SK-N-SH (cell line): ENCODE measurements around the gene TRMT112. TPM values are rescaled to one million over a fixed set of nuclear protein-coding genes. Genes with fewer than 3 reads are reported as not detected.

Experiments
- CTCF ChIA-PET: fragments of 300-600, 350-600 bp; formaldehyde crosslinking; extraction: SDS; loops from one replicate; lab custom pipeline; 2021; lab: Yijun Ruan, JAX
- POLR2A ChIA-PET: fragments of 350-600 bp; sonication (Branson Sonifier 250); formaldehyde crosslinking; extraction: SDS; loops from one replicate; lab custom pipeline; 2020; ENCODE audit warnings: antibody characterized with exemption, inconsistent platforms; lab: Yijun Ruan, JAX
- DNase-seq: peaks from one replicate; pipeline ENCODE4 v3.0.0; 2012
- H2AFZ ChIP-seq: fragments of 200-600 bp; sonication (generic); 2 replicates; pipeline ENCODE4 v1.8.1; 2016; ENCODE audit warnings: antibody characterized with exemption, mild to moderate bottlenecking, low read depth
- H3F3A ChIP-seq: fragments of 200-600 bp; sonication (generic); replicated peaks from 2 replicates; pipeline ENCODE3; 2016; ENCODE audit warnings: antibody characterized with exemption, mild to moderate bottlenecking; ENCODE audit not compliant: insufficient read depth
- H3K27ac ChIP-seq, 2 experiments: fragments of 200-500 bp in 1 of 2; fragments of 200-600 bp in 1 of 2; sonication (Bioruptor generic) in 1 of 2; sonication (generic), shearing (Covaris generic) in 1 of 2; 2 replicates each; pipeline versions ENCODE4 v1.5.1 to v1.6.1; 2014 to 2016; ENCODE audit warnings: low read depth in 2 of 2, inconsistent platforms in 1 of 2, low read length in 1 of 2, mild to moderate bottlenecking in 1 of 2, mixed read lengths in 1 of 2
- H3K27me3 ChIP-seq: fragments of 200-600 bp; sonication (generic), shearing (Covaris generic); 2 replicates; pipeline ENCODE4 v1.6.1; 2016; ENCODE audit warnings: mixed run types; ENCODE audit not compliant: insufficient read depth
- H3K36me3 ChIP-seq, 2 experiments: fragments of 200-500 bp in 1 of 2; fragments of 200-600 bp in 1 of 2; sonication (Bioruptor generic) in 1 of 2; sonication (generic) in 1 of 2; replicated peaks in 1 of 2; 2 replicates each; pipeline versions ENCODE3 to v1.5.1; 2014 to 2016; ENCODE audit warnings: low read length in 1 of 2, mild to moderate bottlenecking in 1 of 2; ENCODE audit not compliant: insufficient read depth in 2 of 2, control insufficient read depth in 1 of 2
- H3K4me1 ChIP-seq, 2 experiments: fragments of 200-500 bp in 1 of 2; fragments of 200-600 bp in 1 of 2; sonication (Bioruptor generic) in 1 of 2; sonication (generic), shearing (Covaris generic) in 1 of 2; 2 replicates each; pipeline versions ENCODE4 v1.5.1 to v1.6.1; 2014 to 2016; ENCODE audit warnings: low read depth in 1 of 2, low read length in 1 of 2, mixed run types in 1 of 2; ENCODE audit not compliant: insufficient read depth in 2 of 2, control insufficient read depth in 1 of 2
- H3K4me2 ChIP-seq: fragments of 200-600 bp; sonication (generic), shearing (Covaris generic); 2 replicates; pipeline ENCODE4 v1.6.1; 2017; ENCODE audit warnings: mixed run types
- H3K4me3 ChIP-seq, 2 experiments: fragments of 200-500 bp in 1 of 2; fragments of 200-600 bp in 1 of 2; sonication (Bioruptor generic) in 1 of 2; sonication (generic), shearing (Covaris generic) in 1 of 2; 2 replicates each; pipeline versions ENCODE4 v1.5.1 to v1.8.1; 2014 to 2016; ENCODE audit warnings: low read depth in 2 of 2, inconsistent platforms in 1 of 2, low read length in 1 of 2, mild to moderate bottlenecking in 1 of 2, mixed read lengths in 1 of 2, moderate library complexity in 1 of 2
- H3K79me2 ChIP-seq: fragments of 200-600 bp; sonication (generic); 2 replicates; pipeline ENCODE4 v1.8.1; 2017; ENCODE audit warnings: mild to moderate bottlenecking; ENCODE audit not compliant: insufficient read depth
- H3K9ac ChIP-seq: fragments of 200-600 bp; sonication (generic); 2 replicates; pipeline ENCODE4 v1.6.1; 2017; ENCODE audit warnings: mixed run types
- H3K9me2 ChIP-seq: fragments of 200-600 bp; sonication (generic); 2 replicates; pipeline ENCODE4 v1.6.1; 2017; ENCODE audit warnings: mixed run types
- H3K9me3 ChIP-seq: fragments of 200-600 bp; sonication (generic); 2 replicates; pipeline ENCODE4 v1.6.1; 2017; ENCODE audit warnings: mixed run types, mild to moderate bottlenecking, moderate library complexity
- H4K20me1 ChIP-seq: fragments of 200-600 bp; sonication (generic); 2 replicates; pipeline ENCODE4 v1.6.1; 2017; ENCODE audit warnings: mild to moderate bottlenecking, mixed run types; ENCODE audit not compliant: insufficient read depth
- CHD2 ChIP-seq: fragments of 150-350 bp; IDR thresholded peaks from 2 replicates; pipeline ENCODE4 v1.6.1; 2018; ENCODE audit warnings: low read length; ENCODE audit not compliant: partially characterized antibody
- ELF1 ChIP-seq: IDR thresholded peaks from 2 replicates; pipeline ENCODE4 v1.4.0; 2012
- EP300 ChIP-seq, 2 experiments: IDR thresholded peaks; 2 replicates each; pipeline versions ENCODE4 v1.4.0 to v1.6.1; 2012; ENCODE audit warnings: borderline replicate concordance in 1 of 2, low read depth in 1 of 2, low read length in 1 of 2
- EZH2phosphoT487 ChIP-seq: fragments of 200-600 bp; sonication (generic); IDR thresholded peaks from 2 replicates; pipeline ENCODE4 v1.6.1; 2017; ENCODE audit warnings: low read depth, mixed run types, mild to moderate bottlenecking, antibody characterized with exemption, moderate library complexity, borderline replicate concordance
- FOSL2 ChIP-seq: IDR thresholded peaks from 2 replicates; pipeline ENCODE4 v1.4.0; 2012; ENCODE audit warnings: low read depth, mild to moderate bottlenecking, moderate library complexity, borderline replicate concordance
- FOXJ3 ChIP-seq: sonication (generic); formaldehyde crosslinking; IDR thresholded peaks from 2 replicates; pipeline ENCODE4 v1.5.1; 2020; ENCODE audit warnings: mild to moderate bottlenecking, missing genetic modification reagents
- FOXM1 ChIP-seq: IDR thresholded peaks from 2 replicates; pipeline ENCODE4 v1.4.0; 2012; ENCODE audit warnings: low read depth, mild to moderate bottlenecking
- GATA2 ChIP-seq: sonication (generic); formaldehyde crosslinking; IDR thresholded peaks from 2 replicates; pipeline ENCODE4 v1.5.0; 2020; ENCODE audit warnings: mild to moderate bottlenecking, missing genetic modification reagents
- JUND ChIP-seq: IDR thresholded peaks from 2 replicates; pipeline ENCODE4 v1.4.0; 2012
- MAX ChIP-seq: IDR thresholded peaks from 2 replicates; pipeline ENCODE4 v1.4.0; 2012; ENCODE audit warnings: low read depth
- NFIC ChIP-seq: IDR thresholded peaks from 2 replicates; pipeline ENCODE4 v1.4.0; 2012; ENCODE audit warnings: borderline replicate concordance
- POLR2AphosphoS5 ChIP-seq: IDR thresholded peaks from 2 replicates; pipeline ENCODE4 v1.6.1; 2012; ENCODE audit warnings: low read depth, low read length
- RAD21 ChIP-seq: IDR thresholded peaks from 2 replicates; pipeline ENCODE4 v1.6.1; 2012; ENCODE audit warnings: mild to moderate bottlenecking, low read length
- RCOR1 ChIP-seq: fragments of 150-350 bp; IDR thresholded peaks from 2 replicates; pipeline ENCODE4 v1.6.1; 2017; ENCODE audit warnings: antibody characterized with exemption, low read length
- RXRA ChIP-seq: IDR thresholded peaks from 2 replicates; pipeline ENCODE4 v1.4.0; 2012; ENCODE audit warnings: low read depth, mild to moderate bottlenecking, borderline replicate concordance
- SMC3 ChIP-seq: IDR thresholded peaks from 2 replicates; pipeline ENCODE4 v1.6.1; 2012; ENCODE audit warnings: low read depth, low read length, improper control_type of control experiment
- TEAD4 ChIP-seq: IDR thresholded peaks from 2 replicates; pipeline ENCODE4 v1.4.0; 2012; ENCODE audit warnings: mild to moderate bottlenecking, borderline replicate concordance; ENCODE audit not compliant: insufficient read depth
- ZBTB33 ChIP-seq: IDR thresholded peaks from 2 replicates; pipeline ENCODE4 v1.4.0; 2012; ENCODE audit warnings: low read depth, borderline replicate concordance
- WGBS: methylation state at CpG from one replicate; pipeline ENCODE4 v1.1.6; 2017; ENCODE audit warnings: low lambda C conversion rate; 5-methylcytosine and 5-hydroxymethylcytosine counted together
- polyA plus RNA-seq, 3 experiments: library from polyadenylated mRNA; depleted of rRNA; stranded (reverse); fragments of >200 nt; gene quantifications; 2 replicates each; pipeline ENCODE4 v1.2.3, GENCODE V29; 2012
- TF ChIP-seq, protein P1 (sequence below): fragments of 150-350 bp; IDR thresholded peaks from 2 replicates; pipeline ENCODE4 v1.6.1; 2016; ENCODE audit warnings: mild to moderate bottlenecking, low read depth, low read length

The TRMT112 gene
- polyA plus RNA-seq, 1 of the 3 experiments (the other 2 are of a cell fraction) = 699 TPM

- Histone ChIP-seq H3K9me3 (no peaks in the 10 kb centered on the region), H3K4me2 (no peak overlapping the region), H3K9ac (no peak overlapping the region), H2AFZ (no peak overlapping the region), H3K9me2 (no peaks in the 10 kb centered on the region), H3K27me3 (no peaks in the 10 kb centered on the region), H3K4me1 (peaks cover 0 to 9% of the 10 kb centered on the region in 2 experiments; a peak in 1 of 4 replicates), H4K20me1 (no peaks in the 10 kb centered on the region), H3K79me2 (peaks cover 22% of the 10 kb centered on the region), H3F3A (peaks cover 7% of the 10 kb centered on the region), H3K27ac (no peak overlapping the region), H3K36me3 (peaks cover 0 to 10% of the 10 kb centered on the region in 2 experiments), H3K4me3 (no peak overlapping the region)
- POLR2A ChIA-PET = interaction anchor here (1.5 kb wide), 1 partner anchor 19 kb away, joined by 4 read pairs; the partner anchor contains the start of gene ESRRA
- 86% methylated on average over 5 of the region's 5 CpGs for WGBS
- TF ChIP-seq RCOR1 = no peak
- no peak for TF ChIP-seq FOSL2
- no peak for TF ChIP-seq ZBTB33
- no peak for TF ChIP-seq FOXM1
- no peak for DNase-seq
- CTCF ChIA-PET = interaction anchor here (0.9 to 1.4 kb wide), 6 partner anchors 8 to 125 kb away, joined by 3 to 5 read pairs (median 3); no protein-coding TSS in a partner anchor
Observed at GRCh38 chr11:64323373-64323772, 6.0 kb upstream of the TRMT112 start.

GRCh38 chr11:64322925-64323260 is 5.5 kb upstream of the TRMT112 start:
- Histone ChIP-seq H4K20me1 (no peaks in the 10 kb centered on the region), H3K4me3 (no peak overlapping the region), H3K9me2 (no peaks in the 10 kb centered on the region), H3K27ac (no peak overlapping the region), H3K36me3 (peaks cover 0 to 10% of the 10 kb centered on the region in 2 experiments), H2AFZ (no peak overlapping the region), H3K27me3 (no peaks in the 10 kb centered on the region), H3K9ac (no peak overlapping the region), H3K9me3 (no peaks in the 10 kb centered on the region), H3K79me2 (peaks cover 26% of the 10 kb centered on the region), H3K4me1 (peaks cover 0 to 9% of the 10 kb centered on the region in 2 experiments; a peak in 1 of 4 replicates), H3F3A (peaks cover 4% of the 10 kb centered on the region), H3K4me2 (no peak overlapping the region)
- WGBS = 98% methylated on average over 6 of the region's 7 CpGs
- TF ChIP-seq MAX = no peak
- no peak for TF ChIP-seq SMC3
- no peak for TF ChIP-seq ELF1
- no peak for DNase-seq
- ChIA-PET POLR2A (interaction anchor here (1.5 kb wide), 1 partner anchor 18 kb away, joined by 4 read pairs; the partner anchor contains the start of gene ESRRA), CTCF (interaction anchor here (0.9 to 1.4 kb wide), 3 partner anchors 9 to 33 kb away, joined by 3 to 4 read pairs (median 3); no protein-coding TSS in a partner anchor)

- Histone ChIP-seq H3K9me2 (no peaks in the 10 kb centered on the region), H3K4me2 (no peak overlapping the region), H3K4me3 (no peak overlapping the region), H4K20me1 (no peaks in the 10 kb centered on the region), H3K36me3 (peaks cover 0 to 10% of the 10 kb centered on the region in 2 experiments), H3K9ac (no peak overlapping the region), H3K79me2 (peaks cover 33% of the 10 kb centered on the region), H2AFZ (no peak overlapping the region), H3K4me1 (peaks cover 0 to 9% of the 10 kb centered on the region in 2 experiments; a peak in 1 of 4 replicates), H3K27ac (no peak overlapping the region), H3F3A (peaks cover 5% of the 10 kb centered on the region), H3K27me3 (no peaks in the 10 kb centered on the region), H3K9me3 (no peaks in the 10 kb centered on the region)
- DNase-seq = no peak
- 96% methylated on average over 4 of the region's 5 CpGs for WGBS
- no peak for TF ChIP-seq POLR2AphosphoS5
- no peak for TF ChIP-seq JUND
- TF ChIP-seq RCOR1 = no peak
- TF ChIP-seq, protein P1, sequence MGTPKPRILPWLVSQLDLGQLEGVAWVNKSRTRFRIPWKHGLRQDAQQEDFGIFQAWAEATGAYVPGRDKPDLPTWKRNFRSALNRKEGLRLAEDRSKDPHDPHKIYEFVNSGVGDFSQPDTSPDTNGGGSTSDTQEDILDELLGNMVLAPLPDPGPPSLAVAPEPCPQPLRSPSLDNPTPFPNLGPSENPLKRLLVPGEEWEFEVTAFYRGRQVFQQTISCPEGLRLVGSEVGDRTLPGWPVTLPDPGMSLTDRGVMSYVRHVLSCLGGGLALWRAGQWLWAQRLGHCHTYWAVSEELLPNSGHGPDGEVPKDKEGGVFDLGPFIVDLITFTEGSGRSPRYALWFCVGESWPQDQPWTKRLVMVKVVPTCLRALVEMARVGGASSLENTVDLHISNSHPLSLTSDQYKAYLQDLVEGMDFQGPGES = no peak
- TF ChIP-seq EZH2phosphoT487 = no peak
- TF ChIP-seq TEAD4 = no peak
- no peak for TF ChIP-seq ELF1
- no peak for TF ChIP-seq CHD2
- TF ChIP-seq NFIC = no peak
- no peak for TF ChIP-seq MAX
- TF ChIP-seq GATA2 (CRISPR knock-in tag) = no peak
- no peak for TF ChIP-seq RXRA
- no peak for TF ChIP-seq FOXJ3 (CRISPR knock-in tag)
- TF ChIP-seq EP300 (IDR thresholded peaks at IDR 0.05; ENCODE audit: borderline replicate concordance in 1 of 2, low read depth in 1 of 2, low read length in 1 of 2) = no peak
- no peak for TF ChIP-seq RAD21
- TF ChIP-seq FOXM1 = no peak
- ChIA-PET CTCF (interaction anchor here (0.8 kb wide), 1 partner anchor 20 kb away, joined by 4 read pairs; no protein-coding TSS in a partner anchor), POLR2A (no interaction called here)
Observed at GRCh38 chr11:64321533-64321932, 4.2 kb upstream of the TRMT112 start.
